Muscle of leg (tissue), 11 donors: ENCODE measurements around the gene FBXL12. TPM values are rescaled to one million over a fixed set of nuclear protein-coding genes. Genes with fewer than 3 reads are reported as not detected.
"Not testable (repeated sequence)": the region's sequence is repeated elsewhere in the genome, so short reads cannot be mapped to it uniquely, and the experiment has no call there.

Source experiments
- DNase-seq: peaks from one replicate; pipeline ENCODE4 v3.0.0; 2013
- H3K27ac ChIP-seq: one replicate; pipeline ENCODE4 v1.5.1; 2013; ENCODE audit warnings: mild to moderate bottlenecking, low read length, control low read depth
- H3K27me3 ChIP-seq: one replicate; pipeline ENCODE4 v1.6.1; 2013; ENCODE audit warnings: low read length; ENCODE audit not compliant: control insufficient read depth, insufficient read depth
- H3K36me3 ChIP-seq: one replicate; pipeline ENCODE4 v1.6.1; 2013; ENCODE audit warnings: low read length; ENCODE audit not compliant: control insufficient read depth, insufficient read depth
- H3K4me1 ChIP-seq: one replicate; pipeline ENCODE4 v1.6.1; 2013; ENCODE audit warnings: low read length; ENCODE audit not compliant: control insufficient read depth, insufficient read depth
- H3K4me3 ChIP-seq: one replicate; pipeline ENCODE4 v1.5.1; 2013; ENCODE audit warnings: low read length, control low read depth
- H3K9me3 ChIP-seq: replicated peaks from 2 replicates; pipeline ENCODE4 v1.6.1; 2013; ENCODE audit warnings: low read depth, low read length; ENCODE audit not compliant: control insufficient read depth
- WGBS: methylation state at CpG from one replicate; pipeline ENCODE4 v1.1.5; 2013; ENCODE audit warnings: missing lambda C conversion rate; ENCODE audit not compliant: insufficient coverage; 5-methylcytosine and 5-hydroxymethylcytosine counted together
- polyA plus RNA-seq, 8 donors: library from polyadenylated mRNA; unstranded; fragments of 120-200 nt; gene quantifications; one replicate each; pipeline versions ENCODE4 v1.2.1 to v1.2.3, GENCODE V29; 2013; ENCODE audit warnings: inconsistent platforms in 1 of 8, low replicate concordance in 1 of 8; ENCODE audit not compliant: insufficient read length in 8 of 8, insufficient read depth in 1 of 8
- total RNA-seq: library from RNA; stranded (reverse); fragments of 120-200 nt; gene quantifications from one replicate; pipeline ENCODE4 v1.2.4, GENCODE V29; 2013

FBXL12 gene
- total and polyA plus RNA-seq, 9 donors: 16.4 to 36.4 (median 28.7) TPM

DNA sequence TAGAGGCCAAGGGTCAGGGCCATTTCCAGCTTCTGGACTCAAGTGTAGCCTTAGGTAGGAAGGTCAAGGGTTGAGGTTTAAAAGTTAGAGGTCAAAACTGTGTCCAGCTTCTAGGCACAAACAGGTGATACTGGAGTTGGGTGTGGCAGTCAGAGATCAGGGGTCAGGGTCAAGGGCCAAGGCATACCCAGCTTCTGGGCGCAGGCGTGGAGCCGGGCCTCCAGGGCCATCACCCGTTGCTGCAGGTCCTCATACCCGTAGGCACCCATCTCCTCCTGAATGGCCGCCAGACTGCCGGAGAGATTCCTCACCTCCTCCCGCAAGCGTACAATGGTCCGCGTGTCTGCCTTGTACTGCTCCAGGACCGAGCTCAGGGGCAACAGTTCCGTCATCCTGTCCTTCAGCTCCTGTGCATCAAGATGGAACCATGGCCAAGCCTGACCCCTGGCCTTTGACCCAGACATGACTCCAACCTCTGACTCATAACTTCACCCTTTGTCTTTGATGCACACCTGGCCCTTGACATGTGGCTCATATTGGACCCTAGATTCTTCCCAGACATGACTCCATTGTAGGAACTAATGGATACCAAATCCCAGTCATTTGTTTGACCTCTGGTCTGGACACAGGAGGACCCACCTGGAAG, 38.3 kb upstream of the FBXL12 start:
- peaks cover 17% of the 10 kb centered on the region for H3K36me3 ChIP-seq

DNA sequence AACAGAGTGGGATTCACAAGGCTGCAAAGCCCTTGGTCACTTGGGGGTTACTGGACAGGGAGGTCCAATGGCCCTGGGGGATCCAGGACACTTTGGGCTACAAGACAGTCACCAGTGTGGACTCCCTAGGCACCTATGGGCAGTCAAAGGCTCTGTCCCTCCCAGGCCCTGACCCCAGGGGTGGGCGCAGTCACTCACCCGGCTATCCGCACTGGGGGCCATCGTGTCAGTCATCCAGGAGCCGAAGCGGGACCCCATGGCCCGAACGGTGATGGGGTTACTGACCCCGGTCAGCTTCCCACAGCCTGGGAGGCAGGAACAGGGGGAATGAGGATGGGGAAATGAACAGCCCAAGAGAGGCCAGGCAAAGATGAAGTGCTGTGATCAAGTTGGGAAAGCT, 37.7 kb upstream of the FBXL12 start:
- Histone ChIP-seq H3K36me3 (peaks cover 22% of the 10 kb centered on the region), H3K27me3 (no peaks in the 10 kb centered on the region), H3K27ac (no peak overlapping the region), H3K4me3 (no peak overlapping the region), H3K4me1 (no peaks in the 10 kb centered on the region), H3K9me3 (no peaks in the 10 kb centered on the region)
- 94% methylated on average over 6 of the region's 9 CpGs for WGBS
- DNase-seq: no peak

More for the DNA sequence above, 38.3 kb upstream of the FBXL12 start:
- no peak for DNase-seq
- no peak overlapping the region for H3K4me3 ChIP-seq
- no peaks in the 10 kb centered on the region for H3K4me1 ChIP-seq
- no peaks in the 10 kb centered on the region for H3K27me3 ChIP-seq
- 93% methylated on average over 13 of the region's 13 CpGs for WGBS
- no peak overlapping the region for H3K27ac ChIP-seq
- H3K9me3 ChIP-seq: no peaks in the 10 kb centered on the region

DNA sequence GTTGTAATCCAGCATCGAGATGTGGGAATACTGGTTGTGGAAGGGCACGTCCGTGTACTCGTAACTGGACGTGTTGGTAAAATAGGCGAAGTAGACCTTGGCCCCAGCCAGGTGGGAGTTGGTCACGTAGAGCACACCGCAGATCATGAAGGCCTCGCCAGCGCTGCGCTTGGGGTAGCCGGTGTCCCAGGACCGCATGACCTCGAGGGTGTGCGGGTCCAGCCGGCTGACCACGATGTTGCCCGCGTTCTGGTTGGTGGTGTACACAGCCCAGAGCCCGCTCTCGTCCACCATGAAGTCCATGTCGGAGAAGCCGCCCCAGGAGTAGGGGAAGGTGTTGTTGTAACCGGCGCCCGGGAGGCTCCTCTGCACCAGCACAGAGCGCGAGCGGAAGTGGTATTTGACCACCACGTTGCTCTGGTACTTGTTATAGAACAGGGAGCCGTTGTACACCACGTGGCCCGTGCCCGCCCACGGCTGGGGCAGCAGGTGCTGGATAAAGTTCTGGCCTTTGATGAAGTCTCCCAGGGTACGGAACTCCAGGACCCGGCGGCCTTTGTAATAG, 35.5 kb upstream of the FBXL12 start:
- Histone ChIP-seq H3K4me3 (no peak overlapping the region), H3K9me3 (no peaks in the 10 kb centered on the region), H3K4me1 (peaks cover 13% of the 10 kb centered on the region), H3K36me3 (peaks cover 33% of the 10 kb centered on the region), H3K27me3 (no peaks in the 10 kb centered on the region), H3K27ac (no peak overlapping the region)
- WGBS: 95% methylated on average over 38 of the region's 38 CpGs
- DNase-seq: no peak

DNA sequence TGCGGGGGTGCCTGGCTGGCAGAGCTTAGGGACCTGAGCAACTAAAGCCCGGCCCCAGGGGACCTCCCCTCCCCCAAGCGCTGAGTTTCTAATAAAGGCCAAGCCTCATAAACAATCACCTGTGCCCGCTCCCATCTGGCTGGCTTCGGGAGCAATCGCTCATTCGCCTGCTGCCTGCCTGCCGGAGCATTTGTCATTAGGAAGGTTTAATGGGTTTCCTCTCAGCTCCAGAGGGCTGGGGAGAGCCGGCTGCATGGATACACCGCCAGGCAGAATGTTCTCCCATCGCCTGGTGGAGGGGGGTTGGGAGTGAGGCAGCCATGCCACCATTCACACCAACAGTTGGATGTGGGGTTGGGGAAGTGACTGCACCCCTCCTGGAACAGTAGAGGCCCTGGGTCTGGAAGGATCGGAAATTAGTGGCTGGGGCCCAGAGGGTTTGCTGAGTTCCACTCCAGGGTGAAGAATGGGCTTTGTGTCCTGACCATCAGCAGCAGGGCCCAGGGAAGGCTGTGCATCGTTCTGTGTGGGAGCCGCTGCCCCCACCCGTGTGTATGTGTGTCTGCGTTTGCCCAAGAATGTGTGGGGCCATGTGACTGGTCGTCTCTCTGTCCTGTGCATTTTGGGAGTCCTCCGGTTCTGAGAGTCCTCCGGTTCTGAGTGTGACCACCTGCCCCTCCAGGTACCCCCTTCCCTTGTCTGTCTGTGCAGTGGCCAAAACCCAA, 31.5 kb upstream of the FBXL12 start:
- peaks cover 13% of the 10 kb centered on the region for H3K4me1 ChIP-seq
- no peak overlapping the region for H3K4me3 ChIP-seq
- DNase-seq: no peak
- peaks cover 51% of the 10 kb centered on the region for H3K36me3 ChIP-seq
- no peaks in the 10 kb centered on the region for H3K9me3 ChIP-seq
- H3K27ac ChIP-seq: no peak overlapping the region
- H3K27me3 ChIP-seq: no peaks in the 10 kb centered on the region
- WGBS: 54% methylated on average over 8 of the region's 19 CpGs

DNA sequence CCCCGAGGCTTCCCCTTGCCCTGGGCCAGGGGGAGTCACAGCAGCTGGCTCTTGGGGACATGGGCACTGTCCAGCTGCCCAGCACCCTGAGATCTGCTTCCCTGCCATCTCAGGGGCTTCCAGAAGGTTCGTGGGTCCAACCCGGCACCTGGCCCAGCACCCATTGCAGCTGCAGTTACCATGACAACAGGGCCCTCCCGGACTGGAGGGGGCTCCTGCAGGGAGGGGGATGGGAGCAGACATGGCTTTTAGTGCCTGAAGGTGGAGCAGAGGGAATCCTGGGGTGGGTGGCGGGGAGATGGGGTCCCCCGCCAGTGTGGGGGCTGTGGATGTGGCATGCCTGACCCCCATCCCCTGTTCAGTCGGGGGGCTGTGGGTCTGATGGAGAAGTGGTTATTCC, 30.9 kb upstream of the FBXL12 start:
- DNase-seq: no peak
- H3K27me3 ChIP-seq: no peaks in the 10 kb centered on the region
- H3K27ac ChIP-seq: no peak overlapping the region
- peaks cover 13% of the 10 kb centered on the region for H3K4me1 ChIP-seq
- H3K9me3 ChIP-seq: no peaks in the 10 kb centered on the region
- no peak overlapping the region for H3K4me3 ChIP-seq
- WGBS: 72% methylated on average over 5 of the region's 7 CpGs
- H3K36me3 ChIP-seq: peaks cover 55% of the 10 kb centered on the region

DNA sequence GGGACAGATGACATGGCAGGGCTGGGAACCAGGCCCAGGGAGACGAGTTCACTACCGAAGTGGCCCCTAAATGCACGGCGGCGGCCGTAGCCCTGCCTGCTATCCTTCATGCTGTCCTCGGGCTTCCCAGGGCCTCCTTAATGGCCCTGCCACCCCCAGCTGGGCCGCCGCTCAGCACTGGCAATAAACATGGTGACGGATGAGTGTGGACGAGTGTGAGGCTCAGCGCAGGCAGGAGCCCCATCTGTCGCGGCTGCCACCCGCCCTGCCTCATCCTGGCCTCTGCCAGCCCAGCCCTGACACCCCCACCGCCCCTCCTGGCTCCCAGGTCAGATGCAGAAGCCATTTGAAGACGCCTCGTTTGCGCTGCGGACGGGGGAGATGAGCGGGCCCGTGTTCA, 29.9 kb upstream of the FBXL12 start:
- peaks cover 63% of the 10 kb centered on the region for H3K36me3 ChIP-seq
- H3K27me3 ChIP-seq: no peaks in the 10 kb centered on the region
- H3K27ac ChIP-seq: no peak overlapping the region
- WGBS: 67% methylated on average over 13 of the region's 23 CpGs
- no peak overlapping the region for H3K4me3 ChIP-seq
- no peaks in the 10 kb centered on the region for H3K9me3 ChIP-seq
- no peak for DNase-seq
- H3K4me1 ChIP-seq: peaks cover 13% of the 10 kb centered on the region

DNA sequence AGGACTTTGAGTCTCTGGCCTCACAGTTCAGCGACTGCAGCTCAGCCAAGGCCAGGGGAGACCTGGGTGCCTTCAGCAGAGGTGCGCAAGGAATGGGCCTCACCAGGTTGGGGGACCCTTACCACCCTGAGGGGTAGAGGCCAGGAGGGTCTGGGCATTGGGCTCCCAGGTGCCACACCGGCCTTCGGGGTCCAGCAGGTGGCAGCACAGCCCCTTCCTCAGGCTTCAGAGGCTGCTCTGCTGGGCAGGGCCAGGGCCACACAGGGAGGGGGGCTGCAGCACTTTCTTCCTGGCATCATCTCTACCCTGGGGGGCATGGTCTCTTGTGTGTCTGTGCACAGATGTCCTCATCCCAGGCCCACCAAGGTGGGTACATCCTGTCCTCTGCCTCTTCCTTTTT, 29.2 kb upstream of the FBXL12 start:
- Histone ChIP-seq H3K27me3 (no peaks in the 10 kb centered on the region), H3K36me3 (peaks cover 69% of the 10 kb centered on the region), H3K27ac (no peak overlapping the region), H3K9me3 (peaks cover 2% of the 10 kb centered on the region), H3K4me3 (no peak overlapping the region), H3K4me1 (peaks cover 13% of the 10 kb centered on the region)
- DNase-seq: no peak
- WGBS: 52% methylated on average over 4 of the region's 4 CpGs

DNA sequence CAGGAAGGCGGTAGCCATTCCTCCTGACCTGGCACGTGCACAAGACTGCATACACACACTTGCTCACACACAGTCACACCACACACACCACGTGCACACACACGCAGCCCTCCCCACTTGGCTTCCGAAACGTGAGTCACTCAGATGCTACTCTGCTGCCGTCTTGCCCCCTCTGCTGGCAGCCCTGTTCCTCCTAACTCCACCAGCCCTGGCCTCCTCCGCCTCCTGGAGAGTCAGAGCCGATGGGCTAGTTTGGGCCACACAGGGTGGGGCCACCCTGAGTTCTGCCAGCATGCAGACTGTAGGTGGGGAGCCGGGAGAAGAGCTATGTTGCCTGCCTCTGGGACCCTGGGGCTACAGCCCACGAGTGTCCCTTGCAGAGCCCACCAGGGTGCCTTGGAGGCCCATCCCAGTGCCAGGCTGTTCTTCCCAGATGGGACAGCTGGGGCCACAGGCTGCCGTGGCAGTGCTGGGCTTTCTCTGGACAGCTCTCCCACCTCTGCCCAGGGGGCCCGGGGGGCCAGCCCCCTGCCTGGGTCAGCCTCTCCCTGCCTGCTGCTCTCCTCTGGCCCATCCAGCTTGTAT, 28.3 kb upstream of the FBXL12 start:
- WGBS: 37% methylated on average over 9 of the region's 13 CpGs
- DNase-seq: peak; percentile 39
- no peaks in the 10 kb centered on the region for H3K27me3 ChIP-seq
- H3K9me3 ChIP-seq: peaks cover 2% of the 10 kb centered on the region
- H3K4me3 ChIP-seq: no peak overlapping the region
- H3K4me1 ChIP-seq: peaks cover 13% of the 10 kb centered on the region
- no peak overlapping the region for H3K27ac ChIP-seq
- peaks cover 74% of the 10 kb centered on the region for H3K36me3 ChIP-seq

DNA sequence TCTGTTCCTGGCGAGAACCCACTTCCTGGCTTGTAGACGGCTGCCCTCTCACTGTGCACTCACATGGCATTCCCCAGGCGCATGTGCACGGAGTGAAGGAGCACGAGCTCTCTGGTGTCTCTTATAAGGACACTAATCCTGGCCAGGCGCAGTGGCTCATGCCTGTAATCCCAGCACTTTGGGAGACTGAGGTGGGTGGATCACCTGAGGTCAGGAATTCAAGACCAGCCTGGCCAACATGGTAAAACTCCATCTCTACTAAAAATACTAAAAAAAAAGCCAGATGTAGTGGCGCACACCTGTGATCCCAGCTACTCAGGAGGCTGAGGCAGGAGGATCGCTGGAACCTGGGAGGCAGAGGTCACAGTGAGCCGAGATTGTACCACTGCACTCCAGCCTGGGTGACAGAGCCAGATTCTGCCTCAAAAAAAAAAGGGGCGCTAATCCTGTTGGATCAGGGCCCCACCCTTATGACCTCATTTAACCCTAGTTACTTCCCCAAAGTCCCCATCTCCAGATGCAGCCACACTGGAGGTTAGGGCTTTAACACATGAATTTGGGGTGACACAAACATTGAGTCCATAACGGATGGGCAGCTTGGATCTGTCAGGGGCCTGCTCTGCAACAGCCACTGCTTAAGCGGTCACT, 24.9 kb upstream of the FBXL12 start:
- WGBS: 92% methylated on average over 10 of the region's 12 CpGs
- DNase-seq, H3K4me3 ChIP-seq, H3K9me3 ChIP-seq, H3K27ac ChIP-seq, H3K4me1 ChIP-seq, H3K27me3 ChIP-seq: not testable (repeated sequence)
- peaks cover 87% of the 10 kb centered on the region for H3K36me3 ChIP-seq
